GM19193 (cell line): ENCODE measurements around the gene MTCL1.

Experiments used
- POLR2A ChIP-seq: IDR thresholded peaks from 4 replicates; pipeline ENCODE4 v1.6.1; 2011; ENCODE audit not compliant: insufficient read depth, insufficient read length; ENCODE audit errors: extremely low read depth

The MTCL1 gene

GRCh38 chr18:8766559-8767293 is 61.4 kb downstream of the MTCL1 start:
- no peak for TF ChIP-seq POLR2A

GRCh38 chr18:8767340-8767739 is 62.0 kb downstream of the MTCL1 start:
- TF ChIP-seq POLR2A, result no peak

GRCh38 chr18:8769509-8770095 is 64.2 kb downstream of the MTCL1 start:
- no peak for TF ChIP-seq POLR2A

GRCh38 chr18:8770657-8771056 is 65.3 kb downstream of the MTCL1 start:
- TF ChIP-seq POLR2A, result no peak

GRCh38 chr18:8771930-8772329 is 66.6 kb downstream of the MTCL1 start:
- TF ChIP-seq POLR2A, result no peak

- TF ChIP-seq POLR2A, result no peak
These were observed 68.6 kb downstream of the MTCL1 start for GRCh38 chr18:8773980-8774379.

GRCh38 chr18:8776013-8776943 is 70.9 kb downstream of the MTCL1 start:
- TF ChIP-seq POLR2A, result no peak

GRCh38 chr18:8777846-8778245 is 72.5 kb downstream of the MTCL1 start:
- no peak for TF ChIP-seq POLR2A

GRCh38 chr18:8778386-8778785 is 73.0 kb downstream of the MTCL1 start:
- TF ChIP-seq POLR2A, result no peak

- TF ChIP-seq POLR2A, result no peak
These were observed 73.5 kb downstream of the MTCL1 start for GRCh38 chr18:8778824-8779223.

- no peak for TF ChIP-seq POLR2A
These were observed 73.9 kb downstream of the MTCL1 start for GRCh38 chr18:8779251-8779650.

GRCh38 chr18:8780227-8780626 is 74.9 kb downstream of the MTCL1 start:
- no peak for TF ChIP-seq POLR2A

GRCh38 chr18:8781671-8782070 is 76.3 kb downstream of the MTCL1 start:
- TF ChIP-seq POLR2A, result no peak

GRCh38 chr18:8783335-8783993 is 78.1 kb downstream of the MTCL1 start:
- TF ChIP-seq POLR2A, result no peak

- TF ChIP-seq POLR2A, result no peak
These were observed 78.7 kb downstream of the MTCL1 start for GRCh38 chr18:8783994-8784530.
